ENCODE data around the gene TLR8. TPM values are rescaled to one million over a fixed set of nuclear protein-coding genes. Genes with fewer than 3 reads are reported as not detected.

The TLR8 gene
- total and polyA plus RNA-seq, 4 donors: 0.91 to 27.1 (median 5.9) TPM

DNA sequence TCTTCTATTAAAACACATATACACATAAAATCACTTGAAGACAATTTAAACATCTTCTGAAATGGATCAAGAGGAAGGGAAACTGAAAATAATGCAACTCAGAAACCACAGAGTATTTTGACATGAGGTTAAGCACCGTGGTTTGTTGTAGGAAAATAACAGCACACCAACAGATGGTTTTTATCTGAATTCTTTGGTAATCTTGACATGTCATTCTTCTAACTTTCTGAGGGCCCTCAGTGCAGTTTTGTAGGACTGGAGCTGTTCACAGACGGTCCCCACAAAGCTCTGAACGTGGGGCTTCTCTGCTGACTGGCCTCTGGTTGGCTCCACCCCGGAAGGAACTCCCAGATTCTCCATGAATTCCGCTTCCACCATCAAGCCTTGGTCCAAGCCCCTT is 16.0 kb upstream of the TLR8 start:
- no peak overlapping the region for H3K9ac ChIP-seq (ENCODE audit: insufficient read depth in 1 of 2, low read length in 2 of 2)
- 39 to 43% methylated on average over 5 of the region's 5 CpGs for WGBS, 2 donors
- TF ChIP-seq, protein P1, sequence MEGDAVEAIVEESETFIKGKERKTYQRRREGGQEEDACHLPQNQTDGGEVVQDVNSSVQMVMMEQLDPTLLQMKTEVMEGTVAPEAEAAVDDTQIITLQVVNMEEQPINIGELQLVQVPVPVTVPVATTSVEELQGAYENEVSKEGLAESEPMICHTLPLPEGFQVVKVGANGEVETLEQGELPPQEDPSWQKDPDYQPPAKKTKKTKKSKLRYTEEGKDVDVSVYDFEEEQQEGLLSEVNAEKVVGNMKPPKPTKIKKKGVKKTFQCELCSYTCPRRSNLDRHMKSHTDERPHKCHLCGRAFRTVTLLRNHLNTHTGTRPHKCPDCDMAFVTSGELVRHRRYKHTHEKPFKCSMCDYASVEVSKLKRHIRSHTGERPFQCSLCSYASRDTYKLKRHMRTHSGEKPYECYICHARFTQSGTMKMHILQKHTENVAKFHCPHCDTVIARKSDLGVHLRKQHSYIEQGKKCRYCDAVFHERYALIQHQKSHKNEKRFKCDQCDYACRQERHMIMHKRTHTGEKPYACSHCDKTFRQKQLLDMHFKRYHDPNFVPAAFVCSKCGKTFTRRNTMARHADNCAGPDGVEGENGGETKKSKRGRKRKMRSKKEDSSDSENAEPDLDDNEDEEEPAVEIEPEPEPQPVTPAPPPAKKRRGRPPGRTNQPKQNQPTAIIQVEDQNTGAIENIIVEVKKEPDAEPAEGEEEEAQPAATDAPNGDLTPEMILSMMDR (IDR thresholded peaks at IDR 0.05; ENCODE audit: control extremely low read depth, extremely low read depth): no peak

DNA sequence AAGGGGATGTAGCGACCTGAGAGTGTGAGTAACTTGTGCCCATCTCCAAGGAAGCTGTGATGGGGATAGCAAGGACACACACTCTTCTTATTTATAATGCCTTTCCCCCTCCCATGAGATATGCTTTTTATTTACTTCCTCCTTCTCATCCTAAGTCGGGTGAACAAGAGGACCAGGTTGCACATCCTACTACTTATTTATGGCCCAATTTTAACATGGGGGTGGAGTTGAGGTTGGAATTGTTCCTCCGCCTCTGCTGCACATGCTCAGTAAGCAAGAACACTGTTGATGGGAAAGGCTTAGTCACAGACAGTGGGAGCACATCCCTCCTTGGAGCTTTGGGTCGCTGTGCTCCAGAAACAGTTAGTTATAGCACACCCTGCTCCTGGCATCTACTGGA is 15.2 kb upstream of the TLR8 start:
- ATAC-seq (ENCODE audit: insufficient read depth, low FRiP score): no peak
- WGBS, 2 donors: 62 to 67% methylated on average over 4 of the region's 4 CpGs
- Histone ChIP-seq H3K4me1 (ENCODE audit: control insufficient read depth in 5 of 5, insufficient read depth in 5 of 5, low read length in 5 of 5) (no peaks in the 10 kb centered on the region), H3K27ac (ENCODE audit: low read depth in 1 of 2, low read length in 1 of 2) (no peak overlapping the region), H3K9me3 (ENCODE audit: control insufficient read depth in 4 of 4, insufficient read depth in 3 of 4, low read length in 3 of 4) (no peaks in the 10 kb centered on the region), H3K36me3 (ENCODE audit: control insufficient read depth in 4 of 4, insufficient read depth in 4 of 4, low read length in 4 of 4) (no peaks in the 10 kb centered on the region), H3K4me3 (no peak overlapping the region), H3K9ac (ENCODE audit: insufficient read depth in 1 of 2, low read length in 2 of 2) (no peak overlapping the region), H3K27me3 (ENCODE audit: control insufficient read depth in 3 of 3, insufficient read depth in 3 of 3, low read length in 2 of 3) (peaks cover 3 to 8% (median 3%) of the 10 kb centered on the region in 3 donors)
- DNase-seq: no peak
- TF ChIP-seq, protein P1 (IDR thresholded peaks at IDR 0.05; ENCODE audit: control extremely low read depth, extremely low read depth): no peak

More for the DNA sequence above, 16.0 kb upstream of the TLR8 start:
- no peaks in the 10 kb centered on the region for H3K4me1 ChIP-seq (ENCODE audit: control insufficient read depth in 5 of 5, insufficient read depth in 5 of 5, low read length in 5 of 5)
- ATAC-seq (ENCODE audit: insufficient read depth, low FRiP score) (no peak), DNase-seq (no peak)
- no peak overlapping the region for H3K27ac ChIP-seq (ENCODE audit: low read depth in 1 of 2, low read length in 1 of 2)
- no peak overlapping the region for H3K4me3 ChIP-seq
- no peaks in the 10 kb centered on the region for H3K9me3 ChIP-seq (ENCODE audit: control insufficient read depth in 4 of 4, insufficient read depth in 3 of 4, low read length in 3 of 4)
- peaks cover 3 to 8% (median 3%) of the 10 kb centered on the region in 3 donors for H3K27me3 ChIP-seq (ENCODE audit: control insufficient read depth in 3 of 3, insufficient read depth in 3 of 3, low read length in 2 of 3)
- H3K36me3 ChIP-seq (ENCODE audit: control insufficient read depth in 4 of 4, insufficient read depth in 4 of 4, low read length in 4 of 4): no peaks in the 10 kb centered on the region

DNA sequence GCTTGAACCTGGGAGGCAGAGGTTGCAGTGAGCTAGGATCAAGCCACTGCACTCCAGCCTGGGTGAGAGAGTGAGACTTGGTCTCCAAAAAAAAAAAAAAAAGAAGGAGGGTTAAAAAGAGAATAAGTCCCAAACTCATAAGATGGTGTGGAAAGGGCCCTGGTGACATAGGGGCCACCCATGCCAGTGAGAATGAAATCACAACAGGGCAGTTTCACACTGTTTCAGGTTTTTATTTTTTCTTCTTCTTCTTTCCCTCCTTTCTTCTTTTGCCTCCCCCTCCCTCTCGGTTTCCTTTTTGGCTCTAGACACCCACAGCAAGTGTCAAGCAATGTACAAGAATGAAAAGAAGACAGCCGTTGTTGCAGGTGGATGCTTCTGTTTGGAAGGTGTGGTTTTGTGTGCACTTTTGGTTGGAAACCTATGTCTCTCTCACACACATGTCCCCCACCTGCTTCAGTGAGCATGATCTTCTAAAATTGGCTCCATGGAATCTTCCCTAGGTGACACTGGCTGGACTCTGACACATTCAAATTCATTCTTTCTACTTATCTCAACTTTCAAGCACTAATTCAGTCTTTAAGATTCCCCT is 14.4 kb upstream of the TLR8 start:
- DNase-seq: no peak
- ATAC-seq (ENCODE audit: insufficient read depth, low FRiP score): no peak
- Histone ChIP-seq H3K4me3 (no peak overlapping the region), H3K9ac (ENCODE audit: insufficient read depth in 1 of 2, low read length in 2 of 2) (no peak overlapping the region), H3K27ac (ENCODE audit: low read depth in 1 of 2, low read length in 1 of 2) (no peak overlapping the region), H3K9me3 (ENCODE audit: control insufficient read depth in 4 of 4, insufficient read depth in 3 of 4, low read length in 3 of 4) (no peaks in the 10 kb centered on the region), H3K36me3 (ENCODE audit: control insufficient read depth in 4 of 4, insufficient read depth in 4 of 4, low read length in 4 of 4) (no peaks in the 10 kb centered on the region), H3K27me3 (ENCODE audit: control insufficient read depth in 3 of 3, insufficient read depth in 3 of 3, low read length in 2 of 3) (peaks cover 0 to 4% (median 3%) of the 10 kb centered on the region in 3 donors), H3K4me1 (ENCODE audit: control insufficient read depth in 5 of 5, insufficient read depth in 5 of 5, low read length in 5 of 5) (no peaks in the 10 kb centered on the region)
- 10 to 30% methylated on average over 2 of the region's 2 CpGs for WGBS, 2 donors
- TF ChIP-seq, protein P1 (IDR thresholded peaks at IDR 0.05; ENCODE audit: control extremely low read depth, extremely low read depth): no peak

DNA sequence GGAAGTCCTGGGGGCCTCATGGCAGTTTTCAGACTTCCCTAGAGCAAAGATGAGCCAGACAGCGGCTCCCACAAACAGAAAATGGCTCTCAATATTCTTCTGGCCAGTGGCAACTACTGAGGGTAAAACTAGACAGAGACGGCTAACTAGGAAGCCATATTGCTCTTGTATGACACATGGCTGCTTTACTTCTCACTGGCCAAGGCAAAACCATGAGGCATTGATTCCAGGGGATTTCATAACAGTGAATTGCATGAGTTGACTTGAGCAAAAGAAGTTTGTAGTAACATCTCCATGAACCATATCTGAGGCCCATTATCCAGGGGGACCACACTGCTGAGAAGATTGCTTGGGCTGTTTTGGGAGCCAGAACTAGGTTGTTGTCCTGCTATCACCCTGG is 13.7 kb upstream of the TLR8 start:
- Histone ChIP-seq H3K9me3 (ENCODE audit: control insufficient read depth in 4 of 4, insufficient read depth in 3 of 4, low read length in 3 of 4) (no peaks in the 10 kb centered on the region), H3K27me3 (ENCODE audit: control insufficient read depth in 3 of 3, insufficient read depth in 3 of 3, low read length in 2 of 3) (peaks cover 0 to 4% (median 3%) of the 10 kb centered on the region in 3 donors), H3K9ac (ENCODE audit: insufficient read depth in 1 of 2, low read length in 2 of 2) (no peak overlapping the region), H3K4me3 (no peak overlapping the region), H3K27ac (ENCODE audit: low read depth in 1 of 2, low read length in 1 of 2) (no peak overlapping the region), H3K36me3 (ENCODE audit: control insufficient read depth in 4 of 4, insufficient read depth in 4 of 4, low read length in 4 of 4) (no peaks in the 10 kb centered on the region), H3K4me1 (ENCODE audit: control insufficient read depth in 5 of 5, insufficient read depth in 5 of 5, low read length in 5 of 5) (no peaks in the 10 kb centered on the region)
- TF ChIP-seq, protein P1 (IDR thresholded peaks at IDR 0.05; ENCODE audit: control extremely low read depth, extremely low read depth): no peak
- ATAC-seq (ENCODE audit: insufficient read depth, low FRiP score): no peak
- DNase-seq: no peak
- WGBS, 2 donors: 39 to 61% methylated on average over 2 of the region's 2 CpGs
